CD1c-positive myeloid dendritic cell (primary cell): ENCODE data around the gene DEXI.
"Not testable (repeated sequence)": the region's sequence is repeated elsewhere in the genome, so short reads cannot be mapped to it uniquely, and the experiment has no call there.

Experiments used
- DNase-seq: peaks from one replicate; pipeline ENCODE4 v3.0.0-alpha.2; 2016; ENCODE audit errors: extremely low spot score

Gene DEXI

DNA sequence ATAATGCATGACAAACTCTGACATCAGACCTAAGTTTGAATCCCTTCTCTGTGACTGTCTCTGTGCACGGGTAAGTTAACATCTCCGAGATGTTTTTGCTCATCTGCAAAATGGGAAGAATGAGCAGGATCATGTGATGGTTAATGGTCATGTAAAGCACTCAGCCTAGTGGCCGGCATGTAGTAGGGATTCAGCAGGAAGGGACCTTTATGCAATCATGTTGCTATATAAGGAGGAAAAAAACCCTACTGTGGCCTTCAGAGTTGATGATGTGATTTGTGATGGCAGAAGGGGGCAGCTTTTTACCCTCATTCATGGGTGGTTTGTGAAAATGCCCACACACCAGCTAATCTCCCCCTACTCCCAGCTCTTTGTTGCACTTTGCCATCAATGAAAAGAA is 26.2 kb upstream of the DEXI start:
- DNase-seq, result peak; percentile 53

DNA sequence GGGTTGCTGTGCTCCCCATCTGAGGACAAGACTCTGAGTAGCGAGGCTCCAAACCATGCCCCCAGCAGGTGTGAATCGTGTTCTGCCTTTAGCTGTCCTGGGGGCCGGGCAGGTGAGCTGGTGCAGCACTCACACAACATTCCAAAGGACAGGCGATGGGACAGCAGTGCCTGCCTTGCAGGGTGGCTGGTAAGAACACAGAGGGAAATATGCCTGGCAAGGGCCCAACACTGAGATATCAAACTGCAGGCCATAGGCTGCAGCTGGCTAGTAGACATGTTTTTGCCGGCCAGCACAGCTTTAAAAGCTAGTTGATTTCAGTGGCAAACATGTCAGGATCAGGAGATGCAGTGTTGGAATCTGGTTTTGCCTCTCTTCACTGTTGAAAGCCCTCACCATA is 25.7 kb upstream of the DEXI start:
- DNase-seq, result no peak

DNA sequence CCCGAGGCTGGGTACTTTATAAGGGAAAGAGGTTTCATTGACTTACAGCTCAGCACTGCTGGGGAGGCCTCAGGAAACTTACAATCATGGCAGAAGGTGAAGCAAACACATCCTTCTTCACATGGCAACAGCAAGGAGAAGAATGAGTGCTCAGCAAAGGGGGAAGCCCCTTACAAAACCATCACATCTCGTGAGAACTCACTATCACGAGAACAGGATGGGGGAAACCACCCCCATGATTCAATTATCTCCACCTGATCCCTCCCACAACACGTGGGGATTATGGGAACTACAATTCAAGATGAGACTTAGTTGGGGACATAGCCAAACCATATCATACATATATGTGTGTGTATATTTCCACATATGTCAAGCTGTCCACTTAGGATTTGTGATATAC is 24.3 kb upstream of the DEXI start:
- DNase-seq, result peak; percentile 45

DNA sequence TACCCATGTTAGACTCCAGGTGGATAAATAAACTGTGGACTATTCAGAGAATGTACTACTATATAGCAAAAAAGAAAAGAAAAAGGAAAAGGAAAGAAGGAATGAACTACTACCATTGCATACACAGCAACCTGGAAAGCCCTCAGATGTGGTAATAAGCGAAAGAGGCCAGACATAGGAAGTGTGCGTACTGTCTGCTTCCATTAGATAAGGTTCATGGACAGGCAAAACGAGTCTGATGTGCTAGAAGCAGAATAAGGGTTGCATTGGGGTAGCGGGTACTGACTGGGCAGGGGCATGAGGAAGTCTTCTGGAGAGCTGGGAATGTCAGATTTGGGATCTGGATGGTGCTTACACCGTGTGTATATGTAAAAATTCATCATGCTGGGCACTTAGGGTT is 23.9 kb upstream of the DEXI start:
- no peak for DNase-seq

DNA sequence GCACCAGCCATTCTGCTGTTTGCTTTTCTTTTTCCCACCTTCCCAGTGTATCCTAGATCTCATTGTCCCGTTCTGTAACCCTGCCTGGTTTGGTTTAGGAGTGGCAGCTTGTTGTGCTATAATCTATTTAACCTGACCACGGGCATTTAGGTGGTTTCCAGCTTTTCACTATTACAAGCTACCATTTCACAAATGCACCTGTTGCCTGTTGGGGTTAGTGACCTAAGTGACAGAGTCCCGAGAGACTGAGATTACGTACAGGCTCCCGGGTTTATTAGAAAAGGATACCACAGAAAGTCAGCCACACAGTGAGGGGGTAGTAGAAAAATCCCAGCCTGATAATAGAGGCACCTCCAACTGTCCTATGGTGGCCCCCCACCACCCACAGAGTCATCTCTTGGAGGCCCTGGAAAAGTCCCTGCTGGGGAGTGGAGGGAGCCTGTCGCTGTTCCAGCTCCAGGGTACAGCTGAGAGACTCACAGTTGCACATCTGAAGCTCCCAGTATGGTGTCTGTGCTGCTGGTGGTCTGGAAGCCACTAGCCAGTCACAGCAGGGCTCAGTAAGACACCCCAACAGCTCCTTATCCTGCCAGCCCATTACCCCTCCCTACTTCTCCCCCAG is 23.3 kb upstream of the DEXI start:
- no peak for DNase-seq

DNA sequence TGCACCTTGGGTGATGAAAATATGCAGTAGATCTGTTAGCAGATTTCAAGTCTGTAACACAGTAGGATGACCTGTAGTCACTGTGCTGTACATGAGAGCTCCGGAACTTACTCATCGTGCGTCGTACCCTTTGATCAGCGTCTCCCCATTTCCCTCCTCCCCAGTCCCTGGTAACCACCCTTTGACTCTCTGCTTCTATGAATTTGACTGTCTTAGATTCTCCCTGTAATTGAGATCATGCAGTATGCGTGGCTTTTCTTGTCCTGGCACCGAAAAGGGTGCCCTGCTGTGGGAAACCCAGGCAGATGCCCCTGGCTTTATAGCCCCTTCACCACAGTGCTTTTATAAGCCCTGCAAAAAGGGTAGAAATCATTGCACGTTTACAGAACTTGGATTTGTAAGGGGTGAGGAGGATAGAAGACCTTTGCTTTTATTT is 22.6 kb upstream of the DEXI start:
- DNase-seq, result no peak

DNA sequence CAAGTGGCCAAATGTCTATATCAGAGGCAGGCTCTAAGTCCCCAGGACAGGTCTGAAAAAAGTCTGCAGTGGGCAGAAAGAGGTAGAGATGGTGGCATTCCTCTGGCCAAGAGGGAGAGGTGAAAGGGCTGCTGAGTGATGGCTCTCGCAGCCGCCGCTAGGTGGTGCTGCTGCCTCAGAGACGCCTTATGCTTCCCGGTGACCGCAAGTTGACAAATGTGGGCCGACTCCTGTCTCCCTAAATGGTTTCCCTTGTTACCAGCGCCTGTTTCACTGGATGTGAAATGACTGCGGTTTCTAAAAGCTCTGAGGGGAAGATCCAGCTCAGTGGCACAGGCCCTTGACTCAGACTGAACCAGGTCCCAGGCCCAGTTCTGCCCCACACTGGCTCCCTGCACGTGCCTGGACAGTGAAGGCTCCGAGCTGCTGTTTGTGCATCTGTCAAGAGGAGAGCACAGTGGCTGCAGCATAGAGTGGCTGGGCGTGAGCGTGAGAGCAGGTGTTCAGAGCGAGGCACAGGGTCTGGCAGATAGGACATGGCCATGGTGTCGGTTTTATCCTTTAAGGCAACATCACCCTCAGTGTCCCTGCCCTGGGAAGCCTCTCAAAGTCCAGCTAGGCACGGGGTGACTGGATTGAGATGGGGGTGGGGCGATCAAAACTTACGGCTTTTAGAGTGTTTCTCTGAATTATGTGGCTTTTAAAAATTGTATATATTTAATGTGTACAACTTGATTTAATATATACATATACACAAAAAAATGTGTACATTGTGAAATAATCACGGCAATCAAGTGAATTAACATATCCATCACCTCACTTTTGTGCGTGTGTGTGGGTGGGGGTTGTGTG is 22.0 kb upstream of the DEXI start:
- DNase-seq, result peak; percentile 90

DNA sequence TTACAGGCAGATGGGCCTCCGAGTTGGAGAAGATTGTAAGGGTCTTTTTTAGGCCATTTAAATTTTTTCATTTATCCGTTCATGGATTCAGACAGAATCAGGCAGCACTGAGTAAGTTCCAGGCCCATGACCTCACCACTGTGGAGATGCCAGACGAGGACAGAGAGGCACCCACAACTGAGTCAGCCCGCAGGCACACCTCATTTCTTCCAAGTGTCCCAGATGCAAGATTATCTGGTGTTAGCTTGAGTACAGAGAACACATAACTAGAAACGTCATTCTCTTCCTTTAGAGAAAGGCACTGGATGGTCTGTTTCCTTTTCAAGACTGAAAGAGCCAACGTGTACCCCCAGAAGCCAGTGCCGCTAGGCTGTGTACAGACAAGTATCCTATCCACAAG is 19.0 kb upstream of the DEXI start:
- no peak for DNase-seq

DNA sequence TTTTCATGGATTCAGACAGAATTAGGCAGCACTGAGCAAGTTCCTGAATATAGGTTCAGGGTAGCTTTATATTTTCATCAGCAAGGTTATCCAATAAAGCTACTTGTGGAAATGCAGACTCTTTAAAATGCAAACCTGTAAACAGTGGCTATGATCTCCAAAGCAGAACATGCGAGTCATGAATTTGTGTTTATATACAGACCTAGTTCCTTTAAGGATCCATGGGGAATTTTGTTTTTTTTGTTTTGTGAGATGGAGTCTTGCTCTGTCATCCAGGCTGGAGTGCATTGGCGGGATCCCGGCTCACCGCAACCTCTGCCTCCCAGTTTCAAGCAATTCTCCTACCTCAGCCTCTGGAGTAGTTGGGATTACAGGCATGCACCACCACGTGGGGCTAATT is 16.9 kb upstream of the DEXI start:
- no peak for DNase-seq

DNA sequence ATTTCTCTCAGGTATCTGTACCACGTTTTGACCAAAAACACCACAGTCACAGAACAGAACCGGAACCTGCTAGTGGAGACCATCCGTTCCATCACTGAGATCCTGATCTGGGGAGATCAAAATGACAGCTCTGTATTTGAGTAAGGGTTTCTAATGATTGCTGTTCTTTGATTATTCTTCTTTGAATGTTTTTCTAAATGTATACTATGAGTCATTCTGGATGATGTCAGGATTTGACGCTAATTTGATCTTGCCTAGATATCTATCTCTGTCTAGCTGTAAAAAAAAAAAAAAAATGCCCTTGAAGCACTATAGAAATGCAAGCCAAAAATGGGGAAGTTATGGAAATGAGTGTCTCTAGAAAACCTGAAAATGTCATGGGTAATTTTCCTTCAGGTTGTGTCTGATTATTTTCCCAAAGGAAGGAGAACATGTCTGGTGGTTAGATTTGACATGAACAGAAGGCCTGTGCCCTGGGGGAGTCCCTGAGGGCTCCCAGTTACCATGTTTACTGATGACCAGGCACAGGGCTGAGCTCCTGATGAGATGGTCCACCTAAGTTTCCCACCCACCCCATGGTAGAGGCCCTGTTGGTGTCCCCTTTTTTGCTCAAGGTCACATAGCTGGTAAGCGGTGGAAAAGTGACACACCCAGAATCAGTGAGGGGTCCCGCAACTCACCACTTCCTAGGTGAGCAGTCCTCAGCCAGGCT is 15.7 kb upstream of the DEXI start:
- DNase-seq, result peak; percentile 54

DNA sequence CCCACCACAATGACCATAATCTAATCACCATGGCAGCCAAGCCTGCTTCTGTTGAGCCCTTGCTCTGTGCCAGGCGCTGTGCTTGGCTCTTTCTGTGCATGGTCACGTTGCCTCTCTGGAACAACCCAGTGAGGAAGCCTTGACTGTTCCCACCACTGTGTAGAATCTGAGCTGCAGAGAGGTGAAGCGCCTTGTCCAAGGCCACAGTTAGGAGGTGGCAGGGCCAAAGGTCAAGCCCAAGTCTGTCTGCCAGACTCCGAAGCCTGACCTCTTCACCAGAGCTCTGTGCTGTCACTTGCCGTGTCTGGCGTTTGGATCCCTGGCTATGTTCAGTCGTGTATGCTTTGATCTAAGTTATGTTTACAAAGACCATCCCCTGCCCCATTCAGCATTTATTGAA is 12.6 kb upstream of the DEXI start:
- DNase-seq, result no peak

DNA sequence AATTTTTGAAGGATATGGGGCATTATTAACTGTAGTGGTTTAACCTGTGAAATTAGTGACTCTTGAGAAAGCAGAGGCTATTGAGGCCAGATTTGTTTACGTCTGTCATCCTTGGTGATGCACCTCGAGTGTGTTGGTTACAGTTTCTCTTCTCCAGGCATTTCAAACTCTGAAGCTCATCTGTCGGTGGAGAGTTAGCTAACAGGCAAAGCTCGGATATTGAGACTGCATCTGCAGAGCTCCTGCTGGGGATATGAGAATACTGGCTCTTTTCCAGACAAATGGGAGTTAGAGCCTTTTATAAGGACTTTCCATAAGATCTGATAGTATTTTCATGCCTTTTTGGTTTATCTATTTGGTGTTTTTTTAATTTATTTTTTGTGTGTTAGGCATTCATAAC is 8.8 kb upstream of the DEXI start:
- no peak for DNase-seq

DNA sequence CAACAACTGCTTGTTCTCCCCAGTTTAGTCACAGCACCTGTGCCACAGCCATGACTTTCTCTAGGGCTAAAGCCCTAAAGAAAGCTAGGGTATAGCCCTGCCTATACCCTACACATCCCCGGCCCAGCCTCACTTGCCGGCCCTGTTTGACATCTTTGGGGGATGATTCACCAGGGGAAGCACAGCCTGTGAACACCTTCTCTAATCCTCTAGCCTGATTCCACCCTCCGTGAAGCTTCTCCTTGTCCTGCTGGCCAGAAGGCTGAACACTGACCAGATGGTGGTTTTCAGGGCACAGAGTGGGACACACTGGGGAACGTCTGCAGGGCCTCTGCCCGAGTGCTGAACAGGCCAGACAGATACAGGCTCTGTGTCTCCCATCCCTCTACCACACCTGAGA is 8.1 kb upstream of the DEXI start:
- DNase-seq, result no peak

DNA sequence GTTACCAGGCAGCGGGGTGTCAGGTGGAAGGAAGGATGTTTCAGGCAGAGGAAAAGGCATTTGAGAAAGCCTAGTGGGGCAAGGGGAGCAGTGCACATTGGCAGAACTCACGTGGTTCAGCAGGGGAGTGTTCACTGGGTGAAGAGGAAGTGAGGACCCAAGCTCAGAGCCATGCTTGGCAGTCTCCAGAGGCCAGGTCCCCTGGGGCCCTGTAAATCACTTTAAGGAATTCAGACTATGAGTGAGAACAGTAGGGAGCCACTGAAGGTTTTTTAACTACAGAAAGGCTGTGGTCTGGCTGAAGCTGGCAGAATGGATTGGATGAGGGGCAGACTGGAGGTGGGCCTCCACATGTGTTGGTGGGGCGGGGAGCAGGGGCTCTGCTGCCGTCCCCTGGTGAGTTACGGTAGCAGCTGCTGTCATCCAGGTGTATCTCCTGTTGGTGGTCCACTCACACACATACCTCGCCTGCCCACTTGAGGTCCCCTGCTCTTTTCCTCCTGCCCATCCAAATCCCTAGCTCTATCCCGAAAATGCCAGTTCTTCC is 7.2 kb upstream of the DEXI start:
- peak; percentile 79 for DNase-seq

DNA sequence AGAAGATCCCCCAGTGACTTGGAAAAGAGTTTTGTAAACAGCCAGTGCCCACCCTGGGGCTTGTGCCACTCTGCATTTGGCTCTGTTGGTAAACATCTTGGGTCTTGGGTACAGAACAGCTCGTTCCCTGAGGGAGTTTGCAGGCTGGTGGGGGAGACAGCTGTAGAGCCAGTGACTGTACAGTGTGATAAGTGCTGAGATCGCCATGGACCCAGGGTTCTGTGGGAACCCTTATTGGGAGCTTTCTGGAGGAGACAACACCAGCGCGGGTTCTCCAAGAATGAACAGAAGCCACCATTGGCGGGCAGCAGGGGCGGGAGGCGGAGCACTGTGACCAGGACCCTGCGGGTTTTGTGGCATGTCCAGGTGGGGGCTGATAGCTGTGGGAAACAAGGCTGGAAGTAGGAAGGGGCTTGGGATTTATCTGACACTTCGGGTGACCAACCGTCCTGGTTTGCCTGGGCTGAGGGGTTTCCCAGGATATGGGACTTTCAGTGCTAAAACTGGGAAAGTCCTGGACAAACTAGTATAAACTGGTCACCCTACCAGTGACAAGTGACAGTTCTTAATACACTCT is 5.0 kb upstream of the DEXI start:
- DNase-seq, result no peak

DNA sequence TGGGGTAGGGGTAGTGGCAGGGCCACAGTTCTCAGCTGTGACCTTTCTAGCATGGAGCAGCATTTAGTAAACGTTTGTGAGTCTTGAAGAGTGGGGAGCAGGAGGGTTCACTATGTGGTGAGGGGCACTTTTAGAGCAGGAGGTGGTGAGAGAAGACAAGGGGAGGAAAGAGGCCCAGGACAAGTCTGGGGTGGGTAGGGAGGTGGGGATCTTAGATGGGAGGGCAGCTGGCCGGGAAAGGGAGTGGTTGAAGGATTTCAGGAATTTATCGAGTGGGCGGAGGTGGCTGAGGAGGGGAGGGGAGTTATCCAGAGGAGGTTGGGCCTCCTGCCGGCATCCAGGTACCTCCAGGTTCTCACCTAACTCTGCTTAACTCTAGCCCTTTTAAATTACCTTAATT is 4.0 kb upstream of the DEXI start:
- DNase-seq, result no peak

DNA sequence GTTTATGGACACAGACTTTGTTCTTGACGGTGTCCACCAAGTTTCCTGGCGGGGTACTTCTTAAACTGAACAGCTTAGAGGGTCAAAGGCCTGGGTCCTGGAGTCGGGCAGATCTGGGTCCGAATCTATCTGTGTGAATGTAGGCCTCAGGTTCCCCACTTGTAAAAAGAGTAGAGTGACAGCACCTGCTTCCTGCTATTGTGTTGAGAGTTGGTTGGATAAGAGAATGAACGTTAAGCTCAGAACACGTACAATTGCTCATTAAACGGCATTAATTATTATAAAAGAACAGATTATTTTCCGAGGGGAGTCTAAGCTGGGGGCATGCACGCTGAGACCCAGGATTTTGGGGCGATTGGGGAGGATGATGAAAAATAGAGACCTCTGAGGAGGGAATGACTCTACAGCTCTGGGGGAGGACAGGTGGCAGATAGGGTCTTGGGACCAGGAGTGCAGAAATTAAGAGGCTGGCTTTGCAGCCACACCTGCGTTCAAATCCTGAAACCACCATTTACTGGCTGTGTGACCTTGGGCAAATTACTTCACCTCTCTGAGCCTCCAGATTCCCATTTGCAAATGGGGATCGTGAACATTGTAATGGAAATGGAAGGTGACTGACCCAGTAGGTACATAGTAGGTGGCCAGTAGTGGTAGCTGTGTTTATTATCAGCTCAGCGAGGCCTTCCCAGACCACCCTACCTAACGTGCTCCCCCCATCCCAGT is 3.0 kb upstream of the DEXI start:
- DNase-seq, result no peak

DNA sequence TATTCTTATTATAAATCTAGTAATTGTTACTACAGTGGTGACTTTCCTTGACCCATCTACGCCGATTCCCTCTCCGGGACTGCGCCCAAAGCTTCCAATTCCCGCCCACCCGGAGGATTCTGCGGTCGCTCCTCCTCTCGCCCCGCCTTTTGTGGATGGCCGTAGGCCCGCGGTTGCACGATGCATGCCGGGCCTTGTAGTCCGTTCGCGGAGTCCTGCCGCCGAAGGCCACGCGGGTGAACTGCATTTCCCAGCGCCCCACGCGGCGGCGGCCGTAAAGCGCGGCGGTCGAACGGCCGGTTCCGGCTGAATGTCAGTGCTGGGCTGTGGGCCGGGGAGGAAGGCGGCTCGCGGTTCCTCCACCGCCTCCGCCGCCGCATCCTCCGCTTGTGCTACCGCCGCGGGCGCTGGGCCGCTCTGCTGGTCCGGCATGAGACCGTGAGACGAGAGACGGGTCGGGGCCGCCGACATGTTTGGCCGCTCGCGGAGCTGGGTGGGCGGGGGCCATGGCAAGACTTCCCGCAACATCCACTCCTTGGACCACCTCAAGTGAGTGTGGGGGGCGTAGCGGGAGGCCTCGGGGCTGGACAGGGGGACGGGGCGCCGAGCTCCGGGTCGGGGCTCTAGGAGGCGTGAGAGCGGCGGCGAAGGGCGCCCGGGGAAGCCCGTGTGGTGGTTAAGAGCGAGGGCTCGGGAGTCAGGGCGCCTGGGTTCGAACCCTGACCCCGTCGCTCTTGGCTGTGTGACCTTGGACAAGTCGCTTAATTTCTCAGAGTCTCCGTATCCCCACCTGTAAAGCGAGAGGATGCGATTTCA is 2.2 kb upstream of the DEXI start, which contains the start of gene CLEC16A:
Gene CLEC16A (plus strand): TSS at position 316 of the 816 bp plus-strand sequence. CDS start 154 bp downstream, at position 470.
- DNase-seq, result peak; percentile 98

DNA sequence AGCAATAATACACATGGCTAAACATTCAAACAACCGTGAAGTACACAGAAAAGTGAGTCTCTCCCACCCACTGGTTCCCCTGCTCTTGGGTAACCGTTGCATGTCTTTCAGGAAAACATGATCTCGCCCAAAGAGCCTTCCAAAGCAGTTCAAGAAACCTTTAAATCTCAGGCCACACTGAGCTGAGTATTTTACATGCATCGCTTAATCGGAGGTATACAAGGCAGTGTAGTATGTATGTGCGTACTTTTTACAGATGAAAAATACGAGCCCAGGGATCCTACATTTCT is 741 bp upstream of the DEXI start:
- peak; percentile 48 for DNase-seq

DNA sequence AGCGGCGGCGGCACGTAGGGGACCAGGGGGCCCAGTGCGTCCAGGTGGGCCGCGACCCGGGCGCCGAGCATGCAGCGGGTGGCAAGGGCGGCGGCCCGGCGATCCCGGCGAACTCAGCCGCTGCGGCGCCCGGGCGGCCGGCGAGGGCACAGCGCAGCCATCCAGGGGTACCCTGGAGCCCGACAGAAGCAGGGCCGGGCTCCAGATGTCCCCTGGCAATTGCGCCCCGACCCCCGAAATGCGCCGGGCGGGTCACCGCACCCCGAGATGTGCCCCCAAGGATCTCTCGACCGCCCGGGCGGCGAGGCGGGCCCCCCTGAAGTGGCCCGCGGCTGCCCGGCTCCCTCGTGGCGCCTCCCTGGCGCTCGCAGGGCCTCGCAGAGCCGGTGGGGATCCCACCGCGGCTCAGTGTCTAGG is 325 bp downstream of the DEXI start:
- DNase-seq, result not testable (repeated sequence)
